NCI-H1930 (cell line): ENCODE measurements around the gene POLG2.
"Not testable (repeated sequence)": the region's sequence is repeated elsewhere in the genome, so short reads cannot be mapped to it uniquely, and the experiment has no call there.

ENCODE experiments used
- DNase-seq, 2 experiments: peaks; one replicate each; lab custom pipeline; 2025; lab: John Stamatoyannopoulos, UW

Gene POLG2

DNA sequence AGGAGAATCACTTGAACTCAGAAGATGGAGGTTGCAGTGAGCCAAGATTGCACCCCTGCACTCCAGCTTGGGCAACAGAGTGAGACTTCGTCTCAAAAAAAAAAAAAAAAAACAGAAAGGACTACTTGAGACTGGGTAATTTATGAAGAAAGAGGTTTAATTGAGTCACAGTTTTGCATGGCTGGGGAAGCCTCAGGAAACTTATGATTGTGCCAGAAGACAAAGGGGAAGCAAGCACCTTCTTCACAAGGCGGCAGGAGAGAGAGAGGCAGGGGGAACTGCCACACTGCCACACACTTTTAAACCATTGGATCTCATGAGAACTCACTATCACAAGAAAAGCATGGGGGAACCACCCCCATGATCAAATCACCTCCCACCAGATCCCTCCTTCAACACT lies 56.9 kb downstream of the POLG2 start:
- no peak for DNase-seq

DNA sequence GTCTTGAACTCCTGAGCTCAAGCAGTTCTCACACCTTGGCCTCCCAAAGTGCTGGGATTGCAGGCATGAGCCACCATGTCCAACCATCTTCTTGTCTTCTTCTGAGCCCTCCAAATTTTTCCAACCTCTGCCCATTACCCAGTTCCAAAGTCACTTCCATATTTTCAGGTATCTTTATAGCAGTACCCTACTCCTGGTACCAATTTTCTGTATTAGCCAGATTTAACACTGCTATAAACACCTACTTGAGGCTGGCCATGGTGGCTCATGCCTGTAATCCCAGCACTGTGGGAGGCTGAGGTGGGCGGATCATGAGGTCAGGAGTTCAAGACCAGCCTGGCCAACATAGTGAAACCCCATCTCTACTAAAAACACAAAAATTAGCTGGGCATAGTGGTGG lies 57.3 kb downstream of the POLG2 start:
- DNase-seq = not testable (repeated sequence)

DNA sequence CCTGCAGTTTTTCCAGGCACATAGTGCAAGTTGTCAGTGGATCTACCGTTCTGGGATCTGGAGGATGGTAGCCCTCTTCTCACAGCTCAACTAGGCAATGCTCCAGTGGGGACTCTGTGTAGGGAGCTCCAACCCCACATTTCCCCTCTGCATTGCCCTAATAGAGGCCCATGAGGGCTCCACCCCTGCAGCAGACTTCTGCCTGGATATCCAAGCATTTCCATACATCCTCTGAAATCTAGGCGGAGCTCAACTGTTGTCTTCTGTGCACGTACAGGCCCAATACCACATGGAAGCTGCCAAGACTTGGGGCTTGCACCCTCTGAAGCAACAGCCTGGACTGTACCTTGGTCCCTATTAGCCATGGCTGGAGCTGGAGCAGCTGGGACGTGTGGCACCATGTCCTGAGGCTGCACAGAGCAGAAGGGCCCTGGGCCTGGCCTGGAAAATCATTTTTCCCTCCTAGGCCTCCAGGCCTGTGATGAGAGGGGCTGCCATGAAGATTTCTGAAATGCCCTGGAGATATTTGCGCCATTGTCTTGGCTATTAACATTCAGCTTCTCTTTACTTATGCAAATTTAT lies 58.8 kb downstream of the POLG2 start:
- no peak for DNase-seq

DNA sequence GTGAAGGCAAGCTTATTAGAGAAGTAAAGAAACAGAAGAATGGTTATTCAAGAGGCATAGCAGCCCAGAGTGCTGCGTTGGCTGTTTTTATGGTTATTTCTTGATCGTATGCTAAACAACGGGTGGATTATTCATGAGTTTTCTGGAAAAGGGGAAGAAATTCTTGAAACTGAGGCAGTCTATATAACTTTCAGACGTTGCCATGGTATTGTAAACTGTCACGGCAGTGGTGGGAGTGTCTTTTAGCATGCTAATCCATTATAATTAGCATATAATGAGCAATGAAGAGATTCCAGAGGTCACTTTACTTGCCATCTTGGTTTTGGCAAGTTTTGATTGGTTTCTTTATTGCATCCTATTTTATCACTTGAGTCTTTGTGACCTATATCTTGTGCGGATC lies 65.3 kb downstream of the POLG2 start:
- DNase-seq = no peak

DNA sequence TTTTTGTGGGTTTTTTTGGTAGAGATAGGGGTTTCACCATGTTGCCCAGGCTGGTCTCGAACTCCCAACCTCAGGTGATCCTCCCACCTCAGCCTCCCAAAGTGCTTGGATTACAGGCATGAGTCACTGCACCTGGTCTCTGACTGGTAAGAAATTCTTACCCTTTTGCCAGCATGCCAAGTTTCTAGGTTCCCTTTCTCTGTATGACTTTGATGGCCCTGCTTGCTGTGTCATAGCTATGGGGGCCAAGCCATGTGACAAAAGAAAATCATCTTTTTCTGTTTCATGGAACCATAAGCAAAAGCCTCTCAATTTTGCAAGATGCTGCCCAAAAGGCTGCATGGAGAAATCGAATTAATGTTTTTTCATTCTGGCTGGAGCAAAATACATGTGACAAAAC lies 66.8 kb downstream of the POLG2 start:
- not testable (repeated sequence) for DNase-seq

DNA sequence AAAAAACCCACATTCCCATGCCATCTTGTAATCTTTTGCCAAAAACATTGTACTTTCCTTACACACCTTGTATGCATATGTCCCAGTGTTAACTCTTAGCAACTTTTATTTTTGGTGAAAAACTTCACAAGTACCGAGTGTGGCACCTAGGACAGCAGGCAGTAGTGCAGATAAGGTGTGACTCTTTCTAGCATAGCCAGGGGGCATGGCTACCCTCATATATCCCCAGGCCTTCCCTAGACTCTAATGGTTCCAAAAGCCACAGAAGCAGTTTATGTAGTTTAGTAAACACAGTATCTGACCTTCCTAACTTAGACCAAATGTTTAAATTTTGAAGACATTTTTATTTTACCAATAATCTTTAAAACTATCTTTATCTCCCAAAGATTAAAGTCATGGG lies 68.4 kb downstream of the POLG2 start:
- DNase-seq = no peak
